HEK293 (cell line): ENCODE data around the gene KDF1.

Experiments
- ATF2 ChIP-seq: fragments of 450-650 bp; formaldehyde crosslinking; IDR thresholded peaks from 2 replicates; pipeline ENCODE4 v1.5.1; 2016; ENCODE audit warnings: missing biosample characterization, missing genetic modification characterization, low read depth
- FEZF1 ChIP-seq: fragments of 450-650 bp; formaldehyde crosslinking; IDR thresholded peaks from 2 replicates; pipeline ENCODE4 v1.5.1; 2016; ENCODE audit warnings: missing biosample characterization, missing genetic modification characterization
- TRIM28 ChIP-seq: IDR thresholded peaks from 2 replicates; pipeline ENCODE4 v1.6.1; 2011; ENCODE audit warnings: low read length, control low read depth, borderline replicate concordance
- ZBTB11 ChIP-seq: fragments of 450-650 bp; formaldehyde crosslinking; conservative IDR thresholded peaks from 2 replicates; pipeline ENCODE4 v1.5.1; 2016; ENCODE audit warnings: low read depth, missing biosample characterization, missing genetic modification characterization
- ZBTB21 ChIP-seq: fragments of 450-650 bp; formaldehyde crosslinking; IDR thresholded peaks from 2 replicates; pipeline ENCODE4 v1.5.1; 2017; ENCODE audit warnings: missing biosample characterization, missing genetic modification characterization
- ZNF239 ChIP-seq: fragments of 450-650 bp; formaldehyde crosslinking; IDR thresholded peaks from 2 replicates; pipeline ENCODE4 v1.5.1; 2016; ENCODE audit warnings: missing biosample characterization, missing genetic modification characterization
- ZNF24 ChIP-seq: fragments of 450-650 bp; formaldehyde crosslinking; IDR thresholded peaks from 2 replicates; pipeline ENCODE4 v1.5.1; 2016; ENCODE audit warnings: missing biosample characterization, missing genetic modification characterization
- ZNF449 ChIP-seq: fragments of 450-650 bp; formaldehyde crosslinking; IDR thresholded peaks from 2 replicates; pipeline ENCODE4 v1.5.1; 2017; ENCODE audit warnings: missing biosample characterization, mild to moderate bottlenecking, missing genetic modification characterization, moderate library complexity
- ZNF600 ChIP-seq: fragments of 450-650 bp; formaldehyde crosslinking; IDR thresholded peaks from 2 replicates; pipeline ENCODE4 v1.5.1; 2016; ENCODE audit warnings: missing biosample characterization, missing genetic modification characterization
- TF ChIP-seq, protein P1 (sequence below): fragments of 450-650 bp; formaldehyde crosslinking; IDR thresholded peaks from 2 replicates; pipeline ENCODE4 v1.5.1; 2016; ENCODE audit warnings: missing biosample characterization, missing genetic modification characterization

DNA sequence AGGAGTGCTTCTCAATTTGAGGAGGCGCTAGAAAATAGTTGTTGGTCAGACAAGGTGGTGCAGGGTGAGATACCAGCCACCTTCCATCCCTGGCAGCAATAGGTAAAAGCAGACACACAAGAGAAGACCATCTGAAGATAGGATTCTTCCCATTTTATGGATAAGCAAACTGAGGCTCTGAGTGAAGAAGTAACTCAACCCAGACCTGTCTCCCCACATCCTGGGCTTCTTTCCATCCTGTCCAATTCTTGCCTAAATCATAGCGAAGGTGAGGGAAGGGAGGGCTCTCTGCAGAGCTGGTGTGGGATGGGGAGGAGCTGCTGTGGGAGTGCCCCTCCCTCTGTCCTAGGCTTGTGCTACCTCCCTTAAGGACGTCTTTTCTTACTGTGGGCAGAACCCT lies 11.3 kb upstream of the KDF1 start:
- no peak for TF ChIP-seq ATF2 (tag by site-specific recombination)
- TF ChIP-seq ZNF239 = no peak
- TF ChIP-seq ZBTB21 (tag by site-specific recombination) = no peak
- no peak for TF ChIP-seq TRIM28
- no peak for TF ChIP-seq FEZF1 (tag by site-specific recombination)
- TF ChIP-seq, protein P1, sequence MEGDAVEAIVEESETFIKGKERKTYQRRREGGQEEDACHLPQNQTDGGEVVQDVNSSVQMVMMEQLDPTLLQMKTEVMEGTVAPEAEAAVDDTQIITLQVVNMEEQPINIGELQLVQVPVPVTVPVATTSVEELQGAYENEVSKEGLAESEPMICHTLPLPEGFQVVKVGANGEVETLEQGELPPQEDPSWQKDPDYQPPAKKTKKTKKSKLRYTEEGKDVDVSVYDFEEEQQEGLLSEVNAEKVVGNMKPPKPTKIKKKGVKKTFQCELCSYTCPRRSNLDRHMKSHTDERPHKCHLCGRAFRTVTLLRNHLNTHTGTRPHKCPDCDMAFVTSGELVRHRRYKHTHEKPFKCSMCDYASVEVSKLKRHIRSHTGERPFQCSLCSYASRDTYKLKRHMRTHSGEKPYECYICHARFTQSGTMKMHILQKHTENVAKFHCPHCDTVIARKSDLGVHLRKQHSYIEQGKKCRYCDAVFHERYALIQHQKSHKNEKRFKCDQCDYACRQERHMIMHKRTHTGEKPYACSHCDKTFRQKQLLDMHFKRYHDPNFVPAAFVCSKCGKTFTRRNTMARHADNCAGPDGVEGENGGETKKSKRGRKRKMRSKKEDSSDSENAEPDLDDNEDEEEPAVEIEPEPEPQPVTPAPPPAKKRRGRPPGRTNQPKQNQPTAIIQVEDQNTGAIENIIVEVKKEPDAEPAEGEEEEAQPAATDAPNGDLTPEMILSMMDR (tag by site-specific recombination) = no peak
- TF ChIP-seq ZBTB11 (tag by site-specific recombination) = no peak
- TF ChIP-seq ZNF600 (tag by site-specific recombination) = no peak
- no peak for TF ChIP-seq ZNF449
- no peak for TF ChIP-seq ZNF24 (tag by site-specific recombination)
